DOHH2 (cell line): ENCODE measurements around the gene IMMP2L.
"Not testable (repeated sequence)": the region's sequence is repeated elsewhere in the genome, so short reads cannot be mapped to it uniquely, and the experiment has no call there.

ENCODE experiments used
- H3F3A ChIP-seq: fragments of 200-600 bp; sonication (generic), shearing (Covaris generic); 2 replicates; pipeline ENCODE4 v1.6.0; 2016; ENCODE audit warnings: antibody characterized with exemption, mild to moderate bottlenecking; ENCODE audit not compliant: control insufficient read depth, insufficient read depth
- H3K27ac ChIP-seq: fragments of 200-600 bp; sonication (generic); 2 replicates; pipeline ENCODE4 v1.5.1; 2014; ENCODE audit warnings: low read depth, mild to moderate bottlenecking, low read length, moderate library complexity
- H3K27me3 ChIP-seq: fragments of 200-600 bp; sonication (generic); 2 replicates; pipeline ENCODE4 v1.6.1; 2014; ENCODE audit warnings: mild to moderate bottlenecking, low read length, mixed read lengths; ENCODE audit not compliant: control insufficient read depth
- H3K36me3 ChIP-seq: fragments of 200-600 bp; sonication (generic); 2 replicates; pipeline ENCODE4 v1.6.1; 2014; ENCODE audit warnings: mild to moderate bottlenecking, low read length, moderate library complexity, mixed read lengths; ENCODE audit not compliant: control insufficient read depth
- H3K4me1 ChIP-seq: fragments of 200-600 bp; sonication (generic); 2 replicates; pipeline ENCODE4 v1.6.1; 2014; ENCODE audit warnings: mild to moderate bottlenecking, low read length, mixed read lengths; ENCODE audit not compliant: control insufficient read depth
- H3K4me2 ChIP-seq: fragments of 200-600 bp; sonication (generic); 2 replicates; pipeline ENCODE4 v1.6.0; 2014; ENCODE audit warnings: mild to moderate bottlenecking, low read length, moderate library complexity
- H3K4me3 ChIP-seq: fragments of 200-600 bp; sonication (generic); 2 replicates; pipeline ENCODE4 v1.5.1; 2014; ENCODE audit warnings: mild to moderate bottlenecking, low read length, mixed read lengths
- H3K79me2 ChIP-seq: fragments of 200-600 bp; sonication (generic); 2 replicates; pipeline ENCODE4 v1.6.1; 2014; ENCODE audit warnings: mild to moderate bottlenecking, low read length, mixed read lengths; ENCODE audit not compliant: control insufficient read depth
- H3K9me2 ChIP-seq: fragments of 200-600 bp; sonication (generic); replicated peaks from 2 replicates; pipeline ENCODE4 v1.6.1; 2014; ENCODE audit warnings: mild to moderate bottlenecking, low read length, mixed read lengths; ENCODE audit not compliant: control insufficient read depth
- H3K9me3 ChIP-seq: fragments of 200-600 bp; sonication (generic); 2 replicates; pipeline ENCODE4 v1.6.1; 2014; ENCODE audit warnings: antibody characterized with exemption, low read length, mixed read lengths; ENCODE audit not compliant: control insufficient read depth, insufficient read depth
- H4K20me1 ChIP-seq: fragments of 200-600 bp; sonication (generic); 2 replicates; pipeline ENCODE4 v1.6.0; 2014; ENCODE audit warnings: low read depth, mild to moderate bottlenecking, antibody characterized with exemption, low read length, moderate library complexity; ENCODE audit not compliant: control insufficient read depth, insufficient read depth
- EZH2phosphoT487 ChIP-seq: fragments of 200-600 bp; sonication (generic); IDR thresholded peaks from 2 replicates; pipeline ENCODE4 v1.6.1; 2017; ENCODE audit warnings: borderline replicate concordance, mild to moderate bottlenecking, antibody characterized with exemption, low read length, moderate library complexity, mixed read lengths
- TF ChIP-seq, protein P1 (sequence below): fragments of 200-600 bp; sonication (generic); IDR thresholded peaks from one replicate; pipeline ENCODE4 v1.5.1; 2014; ENCODE audit warnings: antibody characterized with exemption, mild to moderate bottlenecking, low read depth, low read length; ENCODE audit not compliant: poor library complexity, severe bottlenecking

The IMMP2L gene

DNA sequence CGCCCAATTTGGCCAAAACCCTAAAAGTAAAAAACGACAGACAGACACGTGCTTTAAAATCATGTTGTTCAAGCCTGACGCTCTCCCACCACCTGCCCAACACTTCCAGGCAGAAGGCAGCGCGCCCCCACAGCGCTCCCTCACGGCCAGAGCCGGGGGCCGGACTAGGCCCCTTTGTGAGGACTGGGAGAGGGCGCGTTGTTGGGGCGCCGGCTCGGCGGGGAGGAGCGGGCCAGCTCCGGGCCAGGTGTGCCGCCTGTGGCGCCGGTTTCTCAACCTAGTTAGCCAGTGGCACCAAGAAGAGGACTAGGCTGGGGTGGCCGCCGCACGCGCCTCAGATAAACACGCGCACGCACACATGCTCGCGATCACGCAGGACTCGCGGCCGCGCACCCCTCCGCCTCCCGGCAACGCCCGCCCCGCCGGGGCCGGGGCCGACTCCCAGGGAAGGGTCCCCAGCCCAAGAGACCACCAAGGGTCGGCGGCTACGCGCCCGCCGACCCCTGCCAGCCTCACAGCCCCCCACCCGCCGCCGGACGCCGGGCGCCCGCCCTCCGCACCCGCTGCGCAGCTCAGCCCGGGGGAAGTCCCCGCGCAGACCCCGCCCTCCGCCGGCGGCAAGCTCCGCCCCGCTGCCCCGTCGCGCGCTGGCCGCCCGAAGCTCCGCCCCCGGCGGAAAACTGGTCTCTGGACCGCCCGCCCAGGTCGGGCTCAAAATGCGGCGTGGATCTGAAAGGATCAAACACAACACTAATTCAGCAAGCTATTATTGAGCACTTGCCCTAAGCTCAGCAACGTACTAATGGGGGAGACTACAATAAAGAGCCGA is at the start of gene IMMP2L:
IMMP2L (minus strand) TSS at position 589 of the 829 bp plus-strand sequence.
- Histone ChIP-seq H3K4me2 (peak within 1 kb of the TSS; percentile 96), H3K9me2 (no peaks in the 10 kb centered on the region), H3K27ac (peak within 1 kb of the TSS; percentile 54), H3K4me3 (peak within 1 kb of the TSS; percentile 89), H3K9me3 (no peaks in the 10 kb centered on the region), H3F3A (no peaks in the 10 kb centered on the region), H3K79me2 (peaks cover 39% of the 10 kb centered on the region), H3K27me3 (no peaks in the 10 kb centered on the region), H3K36me3 (peaks cover 39% of the 10 kb centered on the region), H3K4me1 (peaks cover 29% of the 10 kb centered on the region), H4K20me1 (no peaks in the 10 kb centered on the region)
- TF ChIP-seq, protein P1, sequence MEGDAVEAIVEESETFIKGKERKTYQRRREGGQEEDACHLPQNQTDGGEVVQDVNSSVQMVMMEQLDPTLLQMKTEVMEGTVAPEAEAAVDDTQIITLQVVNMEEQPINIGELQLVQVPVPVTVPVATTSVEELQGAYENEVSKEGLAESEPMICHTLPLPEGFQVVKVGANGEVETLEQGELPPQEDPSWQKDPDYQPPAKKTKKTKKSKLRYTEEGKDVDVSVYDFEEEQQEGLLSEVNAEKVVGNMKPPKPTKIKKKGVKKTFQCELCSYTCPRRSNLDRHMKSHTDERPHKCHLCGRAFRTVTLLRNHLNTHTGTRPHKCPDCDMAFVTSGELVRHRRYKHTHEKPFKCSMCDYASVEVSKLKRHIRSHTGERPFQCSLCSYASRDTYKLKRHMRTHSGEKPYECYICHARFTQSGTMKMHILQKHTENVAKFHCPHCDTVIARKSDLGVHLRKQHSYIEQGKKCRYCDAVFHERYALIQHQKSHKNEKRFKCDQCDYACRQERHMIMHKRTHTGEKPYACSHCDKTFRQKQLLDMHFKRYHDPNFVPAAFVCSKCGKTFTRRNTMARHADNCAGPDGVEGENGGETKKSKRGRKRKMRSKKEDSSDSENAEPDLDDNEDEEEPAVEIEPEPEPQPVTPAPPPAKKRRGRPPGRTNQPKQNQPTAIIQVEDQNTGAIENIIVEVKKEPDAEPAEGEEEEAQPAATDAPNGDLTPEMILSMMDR = peak; percentile 77
- no peak for TF ChIP-seq EZH2phosphoT487

DNA sequence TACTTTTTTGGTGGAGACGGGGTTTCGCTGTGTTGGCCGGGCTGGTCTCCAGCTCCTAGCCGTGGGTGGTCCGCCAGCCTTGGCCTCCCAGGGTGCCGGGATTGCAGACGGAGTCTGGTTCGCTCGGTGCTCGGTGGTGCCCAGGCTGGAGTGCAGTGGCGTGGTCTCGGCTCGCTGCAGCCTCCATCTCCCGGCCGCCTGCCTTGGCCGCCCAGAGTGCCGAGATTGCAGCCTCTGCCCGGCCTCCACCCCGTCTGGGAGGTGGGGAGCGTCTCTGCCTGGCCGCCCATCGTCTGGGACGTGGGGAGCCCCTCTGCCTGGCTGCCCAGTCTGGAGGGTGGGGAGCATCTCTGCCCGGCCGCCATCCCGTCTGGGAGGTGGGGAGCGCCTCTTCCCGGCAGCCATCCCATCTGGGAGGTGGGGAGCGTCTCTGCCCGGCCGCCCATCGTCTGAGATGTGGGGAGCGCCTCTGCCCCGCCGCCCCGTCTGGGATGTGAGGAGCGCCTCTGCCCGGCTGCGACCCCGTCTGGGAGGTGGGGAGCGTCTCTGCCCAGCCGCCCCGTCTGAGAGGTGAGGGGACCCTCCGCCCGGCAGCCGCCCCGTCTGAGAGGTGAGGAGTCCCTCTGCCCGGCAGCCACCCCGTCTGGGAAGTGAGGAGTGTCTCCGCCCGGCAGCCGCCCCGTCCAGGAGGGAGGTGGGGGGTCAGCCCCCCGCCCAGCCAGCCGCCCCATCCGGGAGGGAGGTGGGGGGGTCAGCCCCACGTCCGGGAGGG is 47.4 kb upstream of the IMMP2L start:
- H3K4me2 ChIP-seq, H3K9me2 ChIP-seq, H3K4me3 ChIP-seq, H3K79me2 ChIP-seq, H3K4me1 ChIP-seq, H4K20me1 ChIP-seq, H3F3A ChIP-seq, H3K27me3 ChIP-seq, H3K9me3 ChIP-seq, H3K36me3 ChIP-seq, H3K27ac ChIP-seq: not testable (repeated sequence)

DNA sequence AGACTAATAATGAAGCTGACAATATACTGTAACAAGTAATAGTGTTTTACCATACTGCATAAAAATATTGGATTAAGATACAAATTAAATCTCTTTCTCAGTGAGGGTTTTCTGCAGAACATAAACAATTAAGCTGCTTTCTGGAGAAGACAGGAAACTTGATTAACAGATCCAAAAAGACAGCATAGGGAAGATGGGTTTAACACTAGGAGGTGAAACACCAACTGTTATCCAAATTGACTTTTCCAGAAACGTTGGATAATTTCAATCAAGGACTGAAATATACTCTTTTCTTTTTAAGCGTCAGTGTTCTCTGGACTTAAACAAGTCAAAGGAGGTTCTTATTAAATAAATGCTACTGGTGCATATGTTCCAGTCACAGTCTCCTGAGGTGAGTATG is 45.3 kb upstream of the IMMP2L start:
- H3K36me3 ChIP-seq = no peaks in the 10 kb centered on the region
- H4K20me1 ChIP-seq = no peaks in the 10 kb centered on the region
- no peak for TF ChIP-seq EZH2phosphoT487
- TF ChIP-seq, protein P1 = no peak
- H3K27ac ChIP-seq = no peak overlapping the region
- no peak overlapping the region for H3K4me2 ChIP-seq
- no peaks in the 10 kb centered on the region for H3K9me3 ChIP-seq
- no peaks in the 10 kb centered on the region for H3F3A ChIP-seq
- no peaks in the 10 kb centered on the region for H3K27me3 ChIP-seq
- no peaks in the 10 kb centered on the region for H3K9me2 ChIP-seq
- no peaks in the 10 kb centered on the region for H3K79me2 ChIP-seq
- no peaks in the 10 kb centered on the region for H3K4me1 ChIP-seq
- no peak overlapping the region for H3K4me3 ChIP-seq

DNA sequence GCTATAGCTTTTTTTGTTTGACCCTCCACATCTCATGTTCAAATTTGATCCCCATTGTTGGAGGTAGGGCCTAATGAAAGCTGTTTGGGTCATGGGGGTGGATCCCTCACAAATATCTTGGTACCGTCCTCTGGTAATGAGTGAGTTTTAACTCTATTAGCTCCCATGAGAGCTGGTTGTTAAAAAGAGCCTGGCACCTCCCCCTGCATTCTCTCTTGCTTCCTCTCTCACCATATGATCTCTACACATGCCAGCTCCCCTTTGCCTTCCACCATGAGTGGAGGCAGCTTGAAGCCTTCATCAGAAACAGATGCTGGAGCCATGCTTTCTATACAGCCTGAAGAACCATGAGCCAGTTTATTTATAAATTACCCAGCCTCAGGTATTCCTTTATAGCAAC is 43.0 kb upstream of the IMMP2L start:
- no peaks in the 10 kb centered on the region for H3K36me3 ChIP-seq
- no peaks in the 10 kb centered on the region for H3F3A ChIP-seq
- H3K9me2 ChIP-seq = no peaks in the 10 kb centered on the region
- no peak overlapping the region for H3K4me3 ChIP-seq
- H3K79me2 ChIP-seq = no peaks in the 10 kb centered on the region
- no peak overlapping the region for H3K27ac ChIP-seq
- H3K9me3 ChIP-seq = no peaks in the 10 kb centered on the region
- H3K4me2 ChIP-seq = no peak overlapping the region
- no peaks in the 10 kb centered on the region for H4K20me1 ChIP-seq
- TF ChIP-seq, protein P1 = no peak
- no peak for TF ChIP-seq EZH2phosphoT487
- no peaks in the 10 kb centered on the region for H3K4me1 ChIP-seq
- H3K27me3 ChIP-seq = no peaks in the 10 kb centered on the region
